Measurements from ENCODE around the gene CMC2.

GRCh38 chr16:81001330-81001729, 5.4 kb downstream of the CMC2 start:
- TF ChIP-seq CTCF (IDR thresholded peaks at IDR 0.05) (no peak), POLR2A (IDR thresholded peaks at IDR 0.05) (no peak)

All from lower leg skin (tissue), 3 donors.